GM21619 (cell line): ENCODE measurements around the gene CRTAP.
"Not testable (repeated sequence)": the region's sequence is repeated elsewhere in the genome, so short reads cannot be mapped to it uniquely, and the experiment has no call there.

Experiments
- ATAC-seq: cut with Tn5 transposase; IDR thresholded peaks from one replicate; pipeline ENCODE4 v1.9.1; 2021; ENCODE audit not compliant: unreplicated experiment

CRTAP gene

GRCh38 chr3:33113772-33114621 lies at the start of gene CRTAP:
Gene CRTAP, plus strand, starts transcription at chr3:33114014. Its CDS starts 64 bp downstream, at chr3:33114078.
- ATAC-seq, result peak; percentile 77

GRCh38 chr3:33064929-33065328 lies 48.9 kb upstream of the CRTAP start:
- ATAC-seq, result no peak

GRCh38 chr3:33067484-33067883 lies 46.3 kb upstream of the CRTAP start:
- no peak for ATAC-seq

- not testable (repeated sequence) for ATAC-seq
Measured at GRCh38 chr3:33069862-33070261, 44.0 kb upstream of the CRTAP start.

- ATAC-seq, result no peak
Measured at GRCh38 chr3:33071181-33071580, 42.6 kb upstream of the CRTAP start.

- no peak for ATAC-seq
Measured at GRCh38 chr3:33071946-33072345, 41.9 kb upstream of the CRTAP start.

- ATAC-seq, result peak; percentile 72
Measured at GRCh38 chr3:33074217-33075067, 39.4 kb upstream of the CRTAP start.

GRCh38 chr3:33075995-33076394 lies 37.8 kb upstream of the CRTAP start:
- ATAC-seq, result no peak

GRCh38 chr3:33076952-33077351 lies 36.9 kb upstream of the CRTAP start:
- no peak for ATAC-seq

- no peak for ATAC-seq
Measured at GRCh38 chr3:33077976-33078375, 35.8 kb upstream of the CRTAP start.

GRCh38 chr3:33079813-33080212 lies 34.0 kb upstream of the CRTAP start:
- not testable (repeated sequence) for ATAC-seq

GRCh38 chr3:33081812-33082211 lies 32.0 kb upstream of the CRTAP start:
- ATAC-seq, result no peak

- no peak for ATAC-seq
Measured at GRCh38 chr3:33083958-33084357, 29.9 kb upstream of the CRTAP start.

- no peak for ATAC-seq
Measured at GRCh38 chr3:33088691-33089090, 25.1 kb upstream of the CRTAP start.

- ATAC-seq, result peak; percentile 89
Measured at GRCh38 chr3:33089515-33089914, 24.3 kb upstream of the CRTAP start.

GRCh38 chr3:33091746-33092145 lies 22.1 kb upstream of the CRTAP start:
- no peak for ATAC-seq

GRCh38 chr3:33092496-33093254 lies 21.1 kb upstream of the CRTAP start:
- ATAC-seq, result no peak

- no peak for ATAC-seq
Measured at GRCh38 chr3:33093847-33094246, 20.0 kb upstream of the CRTAP start.

GRCh38 chr3:33095436-33095835 lies 18.4 kb upstream of the CRTAP start:
- no peak for ATAC-seq

- peak; percentile 43 for ATAC-seq
Measured at GRCh38 chr3:33096093-33096868, 17.5 kb upstream of the CRTAP start.
